Liver (tissue), 9 donors: ENCODE measurements around the gene ADAM19. TPM values are rescaled to one million over a fixed set of nuclear protein-coding genes. Genes with fewer than 3 reads are reported as not detected.

Experiments
- DNase-seq: peaks from one replicate; pipeline ENCODE4 v3.0.0-alpha.2; 2017; ENCODE audit warnings: low spot score
- H3K27ac ChIP-seq, 2 donors: one replicate each; pipeline ENCODE4 v1.7.0; 2013; ENCODE audit warnings: inconsistent platforms in 2 of 2, low read length in 2 of 2, control low read depth in 1 of 2, low read depth in 1 of 2, mild to moderate bottlenecking in 1 of 2
- H3K27me3 ChIP-seq, 4 donors: one replicate each; pipeline versions ENCODE4 v1.6.1 to v1.7.0; 2013; ENCODE audit warnings: low read length in 3 of 4, inconsistent platforms in 1 of 4, mild to moderate bottlenecking in 1 of 4, moderate library complexity in 1 of 4; ENCODE audit not compliant: control insufficient read depth in 4 of 4, insufficient read depth in 4 of 4
- H3K36me3 ChIP-seq, 4 donors: one replicate each; pipeline versions ENCODE4 v1.6.1 to v1.7.0; 2013; ENCODE audit warnings: low read length in 3 of 4, mild to moderate bottlenecking in 3 of 4, low read depth in 1 of 4, moderate library complexity in 1 of 4; ENCODE audit not compliant: control insufficient read depth in 4 of 4, insufficient read depth in 3 of 4
- H3K4me1 ChIP-seq, 4 donors: one replicate each; pipeline versions ENCODE4 v1.6.1 to v1.7.0; 2013; ENCODE audit warnings: low read length in 3 of 4, mild to moderate bottlenecking in 3 of 4, moderate library complexity in 1 of 4; ENCODE audit not compliant: control insufficient read depth in 4 of 4, insufficient read depth in 4 of 4
- H3K4me3 ChIP-seq, 3 donors: one replicate each; pipeline versions ENCODE4 v1.6.1 to v1.7.0; 2013; ENCODE audit warnings: low read length in 3 of 3, control low read depth in 1 of 3, low read depth in 1 of 3, mild to moderate bottlenecking in 1 of 3
- H3K9ac ChIP-seq, 2 donors: one replicate each; pipeline ENCODE4 v1.7.0; 2013; ENCODE audit warnings: low read length in 2 of 2, mild to moderate bottlenecking in 2 of 2, moderate library complexity in 2 of 2, control low read depth in 1 of 2, low read depth in 1 of 2
- H3K9me3 ChIP-seq, 4 donors: one replicate each; pipeline versions ENCODE4 v1.6.1 to v1.7.0; 2013; ENCODE audit warnings: low read length in 3 of 4; ENCODE audit not compliant: control insufficient read depth in 4 of 4
- EGR1 ChIP-seq, 2 donors: IDR thresholded peaks; 2 replicates each; pipeline ENCODE4 v1.6.1; 2016 to 2018; ENCODE audit warnings: antibody characterized with exemption in 2 of 2, low read depth in 2 of 2
- FOXA1 ChIP-seq: IDR thresholded peaks from 2 replicates; pipeline ENCODE4 v1.6.1; 2016; ENCODE audit warnings: antibody characterized with exemption
- FOXA2 ChIP-seq: IDR thresholded peaks from 2 replicates; pipeline ENCODE4 v1.6.1; 2016; ENCODE audit warnings: antibody characterized with exemption
- GABPA ChIP-seq, 2 donors: IDR thresholded peaks in 1 of 2; conservative IDR thresholded peaks in 1 of 2; 2 replicates each; pipeline ENCODE4 v1.6.1; 2016; ENCODE audit warnings: antibody characterized with exemption in 2 of 2, mild to moderate bottlenecking in 1 of 2, moderate library complexity in 1 of 2
- HNF4A ChIP-seq, 2 donors: conservative IDR thresholded peaks; 2 replicates each; pipeline ENCODE4 v1.6.1; 2016; ENCODE audit warnings: antibody characterized with exemption in 2 of 2, mild to moderate bottlenecking in 2 of 2
- HNF4G ChIP-seq: IDR thresholded peaks from 2 replicates; pipeline ENCODE4 v1.6.1; 2016; ENCODE audit warnings: antibody characterized with exemption
- JUND ChIP-seq, 2 donors: IDR thresholded peaks; 2 replicates each; pipeline ENCODE4 v1.6.1; 2016; ENCODE audit warnings: antibody characterized with exemption in 2 of 2
- MAX ChIP-seq: IDR thresholded peaks from 2 replicates; pipeline ENCODE4 v1.6.1; 2016; ENCODE audit warnings: antibody characterized with exemption
- NR2F2 ChIP-seq: IDR thresholded peaks from 2 replicates; pipeline ENCODE4 v1.6.1; 2016; ENCODE audit warnings: antibody characterized with exemption
- RAD21 ChIP-seq, 2 donors: IDR thresholded peaks; 2 replicates each; pipeline ENCODE4 v1.6.1; 2016; ENCODE audit warnings: antibody characterized with exemption in 2 of 2, mild to moderate bottlenecking in 2 of 2
- RXRA ChIP-seq, 2 donors: IDR thresholded peaks; 2 replicates each; pipeline ENCODE4 v1.6.1; 2017 to 2018; ENCODE audit warnings: antibody characterized with exemption in 2 of 2, mild to moderate bottlenecking in 1 of 2
- TAF1 ChIP-seq: conservative IDR thresholded peaks from 2 replicates; pipeline ENCODE4 v1.6.1; 2016; ENCODE audit warnings: antibody characterized with exemption, mild to moderate bottlenecking
- YY1 ChIP-seq: IDR thresholded peaks from 2 replicates; pipeline ENCODE4 v1.6.1; 2016; ENCODE audit warnings: antibody characterized with exemption, mild to moderate bottlenecking
- WGBS: extraction: QIAGEN DNeasy Blood & Tissue Kit; methylation state at CpG from one replicate; pipeline ENCODE4 v1.1.7; 2013; 5-methylcytosine and 5-hydroxymethylcytosine counted together
- polyA plus RNA-seq, 2 donors: library from polyadenylated mRNA; stranded (reverse) in 1 of 2; unstranded in 1 of 2; fragments of 200-250 nt in 1 of 2; fragments of >200 nt in 1 of 2; fragmentation: Nextera tagmentation in 1 of 2; extraction: Ambion mirVana in 1 of 2; gene quantifications; one replicate each; pipeline versions ENCODE4 v1.2.1 to v1.2.3, GENCODE V29; 2013 to 2015
- total RNA-seq, 2 donors: library from RNA; depleted of rRNA; stranded (reverse); fragments of >200 nt; gene quantifications; one replicate each; pipeline ENCODE4 v1.2.3, GENCODE V29; 2014
- TF ChIP-seq, protein P1 (sequence below): IDR thresholded peaks from 2 replicates; pipeline ENCODE4 v1.6.1; 2016; ENCODE audit warnings: antibody characterized with exemption
- TF ChIP-seq, protein P2 (sequence below): IDR thresholded peaks from 2 replicates; pipeline ENCODE4 v1.6.1; 2016; ENCODE audit warnings: antibody characterized with exemption, mild to moderate bottlenecking
- TF ChIP-seq, protein P3 (sequence below): IDR thresholded peaks from 2 replicates; pipeline ENCODE4 v1.6.1; 2016; ENCODE audit warnings: antibody characterized with exemption
- TF ChIP-seq, protein P4 (sequence below): fragments of 150-350 bp; IDR thresholded peaks from 2 replicates; pipeline ENCODE4 v1.5.1; 2017; ENCODE audit warnings: improper control_type of control experiment, low read depth, low read length; ENCODE audit not compliant: missing input control
- donor health status: healthy.
- donor health status: healthy.
- donor health status: healthy.
- donor health status: healthy.
- donor health status: healthy.

The ADAM19 gene
- total and polyA plus RNA-seq, 4 donors: 2.4 to 7.1 (median 2.9) TPM

DNA sequence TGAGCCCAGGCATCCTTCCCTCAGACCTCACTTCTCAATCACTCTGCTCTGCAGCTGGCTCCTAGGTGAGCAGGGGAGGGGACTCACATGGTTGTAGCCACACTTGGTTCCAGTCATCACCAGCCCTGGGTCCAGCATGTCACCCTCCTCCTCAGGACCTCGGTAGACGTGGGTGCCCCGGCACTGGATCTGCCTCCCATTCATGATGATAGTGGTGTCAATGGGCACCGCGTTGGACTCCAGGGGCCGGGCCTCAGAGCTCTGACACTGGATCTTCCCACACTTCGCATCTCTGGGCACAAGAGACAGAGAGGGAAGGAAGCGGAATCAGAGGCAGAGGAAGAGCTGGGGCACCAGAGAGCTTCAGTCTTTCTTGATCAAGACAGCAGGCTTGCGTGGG lies 82.7 kb downstream of the ADAM19 start (continued):
- TF ChIP-seq, protein P1, sequence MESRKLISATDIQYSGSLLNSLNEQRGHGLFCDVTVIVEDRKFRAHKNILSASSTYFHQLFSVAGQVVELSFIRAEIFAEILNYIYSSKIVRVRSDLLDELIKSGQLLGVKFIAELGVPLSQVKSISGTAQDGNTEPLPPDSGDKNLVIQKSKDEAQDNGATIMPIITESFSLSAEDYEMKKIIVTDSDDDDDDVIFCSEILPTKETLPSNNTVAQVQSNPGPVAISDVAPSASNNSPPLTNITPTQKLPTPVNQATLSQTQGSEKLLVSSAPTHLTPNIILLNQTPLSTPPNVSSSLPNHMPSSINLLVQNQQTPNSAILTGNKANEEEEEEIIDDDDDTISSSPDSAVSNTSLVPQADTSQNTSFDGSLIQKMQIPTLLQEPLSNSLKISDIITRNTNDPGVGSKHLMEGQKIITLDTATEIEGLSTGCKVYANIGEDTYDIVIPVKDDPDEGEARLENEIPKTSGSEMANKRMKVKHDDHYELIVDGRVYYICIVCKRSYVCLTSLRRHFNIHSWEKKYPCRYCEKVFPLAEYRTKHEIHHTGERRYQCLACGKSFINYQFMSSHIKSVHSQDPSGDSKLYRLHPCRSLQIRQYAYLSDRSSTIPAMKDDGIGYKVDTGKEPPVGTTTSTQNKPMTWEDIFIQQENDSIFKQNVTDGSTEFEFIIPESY: no peak
- TF ChIP-seq TAF1: no peak

- no peak for DNase-seq
- no peak overlapping the region for H3K27ac ChIP-seq
- TF ChIP-seq HNF4A (conservative IDR thresholded peaks at IDR 0.05) (no peak), EGR1 (IDR thresholded peaks at IDR 0.05; ENCODE audit: low read depth in 2 of 2) (no peak), RXRA (IDR thresholded peaks at IDR 0.05) (no peak), JUND (IDR thresholded peaks at IDR 0.05) (no peak), FOXA1 (no peak), YY1 (no peak), HNF4G (no peak), GABPA (IDR thresholded peaks at IDR 0.05 in 1 of 2, conservative IDR thresholded peaks at IDR 0.05 in 1 of 2) (no peak), RAD21 (IDR thresholded peaks at IDR 0.05) (no peak), NR2F2 (no peak), MAX (no peak), FOXA2 (no peak)
- TF ChIP-seq, protein P2, sequence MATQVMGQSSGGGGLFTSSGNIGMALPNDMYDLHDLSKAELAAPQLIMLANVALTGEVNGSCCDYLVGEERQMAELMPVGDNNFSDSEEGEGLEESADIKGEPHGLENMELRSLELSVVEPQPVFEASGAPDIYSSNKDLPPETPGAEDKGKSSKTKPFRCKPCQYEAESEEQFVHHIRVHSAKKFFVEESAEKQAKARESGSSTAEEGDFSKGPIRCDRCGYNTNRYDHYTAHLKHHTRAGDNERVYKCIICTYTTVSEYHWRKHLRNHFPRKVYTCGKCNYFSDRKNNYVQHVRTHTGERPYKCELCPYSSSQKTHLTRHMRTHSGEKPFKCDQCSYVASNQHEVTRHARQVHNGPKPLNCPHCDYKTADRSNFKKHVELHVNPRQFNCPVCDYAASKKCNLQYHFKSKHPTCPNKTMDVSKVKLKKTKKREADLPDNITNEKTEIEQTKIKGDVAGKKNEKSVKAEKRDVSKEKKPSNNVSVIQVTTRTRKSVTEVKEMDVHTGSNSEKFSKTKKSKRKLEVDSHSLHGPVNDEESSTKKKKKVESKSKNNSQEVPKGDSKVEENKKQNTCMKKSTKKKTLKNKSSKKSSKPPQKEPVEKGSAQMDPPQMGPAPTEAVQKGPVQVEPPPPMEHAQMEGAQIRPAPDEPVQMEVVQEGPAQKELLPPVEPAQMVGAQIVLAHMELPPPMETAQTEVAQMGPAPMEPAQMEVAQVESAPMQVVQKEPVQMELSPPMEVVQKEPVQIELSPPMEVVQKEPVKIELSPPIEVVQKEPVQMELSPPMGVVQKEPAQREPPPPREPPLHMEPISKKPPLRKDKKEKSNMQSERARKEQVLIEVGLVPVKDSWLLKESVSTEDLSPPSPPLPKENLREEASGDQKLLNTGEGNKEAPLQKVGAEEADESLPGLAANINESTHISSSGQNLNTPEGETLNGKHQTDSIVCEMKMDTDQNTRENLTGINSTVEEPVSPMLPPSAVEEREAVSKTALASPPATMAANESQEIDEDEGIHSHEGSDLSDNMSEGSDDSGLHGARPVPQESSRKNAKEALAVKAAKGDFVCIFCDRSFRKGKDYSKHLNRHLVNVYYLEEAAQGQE: no peak
- TF ChIP-seq, protein P3, sequence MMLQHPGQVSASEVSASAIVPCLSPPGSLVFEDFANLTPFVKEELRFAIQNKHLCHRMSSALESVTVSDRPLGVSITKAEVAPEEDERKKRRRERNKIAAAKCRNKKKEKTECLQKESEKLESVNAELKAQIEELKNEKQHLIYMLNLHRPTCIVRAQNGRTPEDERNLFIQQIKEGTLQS: no peak
Observed at GRCh38 chr5:157491471-157491995, 84.0 kb downstream of the ADAM19 start.

GRCh38 chr5:157487358-157487757 lies 88.2 kb downstream of the ADAM19 start:
- DNase-seq: no peak
- H3K27ac ChIP-seq: no peak overlapping the region
- peaks cover 0 to 16% (median 15%) of the 10 kb centered on the region in 4 donors for H3K4me1 ChIP-seq
- H3K36me3 ChIP-seq: peaks cover 0 to 17% (median 10%) of the 10 kb centered on the region in 4 donors
- 86% methylated on average over 3 of the region's 3 CpGs for WGBS
- H3K9me3 ChIP-seq: no peaks in the 10 kb centered on the region
- H3K9ac ChIP-seq: no peak overlapping the region
- no peak overlapping the region for H3K4me3 ChIP-seq
- no peak for TF ChIP-seq TAF1
- no peak for TF ChIP-seq FOXA1
- no peak for TF ChIP-seq NR2F2
- TF ChIP-seq JUND (IDR thresholded peaks at IDR 0.05): no peak
- TF ChIP-seq FOXA2: no peak
- TF ChIP-seq, protein P1: no peak
- TF ChIP-seq GABPA (IDR thresholded peaks at IDR 0.05 in 1 of 2, conservative IDR thresholded peaks at IDR 0.05 in 1 of 2): no peak
- TF ChIP-seq, protein P4, sequence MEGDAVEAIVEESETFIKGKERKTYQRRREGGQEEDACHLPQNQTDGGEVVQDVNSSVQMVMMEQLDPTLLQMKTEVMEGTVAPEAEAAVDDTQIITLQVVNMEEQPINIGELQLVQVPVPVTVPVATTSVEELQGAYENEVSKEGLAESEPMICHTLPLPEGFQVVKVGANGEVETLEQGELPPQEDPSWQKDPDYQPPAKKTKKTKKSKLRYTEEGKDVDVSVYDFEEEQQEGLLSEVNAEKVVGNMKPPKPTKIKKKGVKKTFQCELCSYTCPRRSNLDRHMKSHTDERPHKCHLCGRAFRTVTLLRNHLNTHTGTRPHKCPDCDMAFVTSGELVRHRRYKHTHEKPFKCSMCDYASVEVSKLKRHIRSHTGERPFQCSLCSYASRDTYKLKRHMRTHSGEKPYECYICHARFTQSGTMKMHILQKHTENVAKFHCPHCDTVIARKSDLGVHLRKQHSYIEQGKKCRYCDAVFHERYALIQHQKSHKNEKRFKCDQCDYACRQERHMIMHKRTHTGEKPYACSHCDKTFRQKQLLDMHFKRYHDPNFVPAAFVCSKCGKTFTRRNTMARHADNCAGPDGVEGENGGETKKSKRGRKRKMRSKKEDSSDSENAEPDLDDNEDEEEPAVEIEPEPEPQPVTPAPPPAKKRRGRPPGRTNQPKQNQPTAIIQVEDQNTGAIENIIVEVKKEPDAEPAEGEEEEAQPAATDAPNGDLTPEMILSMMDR: no peak
- TF ChIP-seq RAD21 (IDR thresholded peaks at IDR 0.05): no peak
- TF ChIP-seq HNF4G: no peak
- no peaks in the 10 kb centered on the region for H3K27me3 ChIP-seq

More at GRCh38 chr5:157491471-157491995, 84.0 kb downstream of the ADAM19 start:
- no peak overlapping the region for H3K4me3 ChIP-seq
- peaks cover 0 to 24% (median 13%) of the 10 kb centered on the region in 4 donors for H3K36me3 ChIP-seq
- no peak overlapping the region for H3K9ac ChIP-seq
- H3K9me3 ChIP-seq: no peaks in the 10 kb centered on the region
- no peaks in the 10 kb centered on the region for H3K4me1 ChIP-seq
- WGBS: 93% methylated on average over 11 of the region's 11 CpGs
- no peaks in the 10 kb centered on the region for H3K27me3 ChIP-seq
